CD14-positive monocyte (primary cell): ENCODE results near the gene APOD. TPM values are rescaled to one million over a fixed set of nuclear protein-coding genes. Genes with fewer than 3 reads are reported as not detected.
"Not testable (repeated sequence)": the region's sequence is repeated elsewhere in the genome, so short reads cannot be mapped to it uniquely, and the experiment has no call there.

Experiments
- DNase-seq, 3 donors: peaks; one replicate each; pipeline ENCODE4 v3.0.0-alpha.2; 2011 to 2022
- H2AFZ ChIP-seq: 2 replicates; pipeline ENCODE4 v1.6.0; 2012; ENCODE audit warnings: mild to moderate bottlenecking, low read depth, low read length, inconsistent platforms; ENCODE audit not compliant: insufficient read depth, poor library complexity, severe bottlenecking
- H3K27ac ChIP-seq, 2 donors: 1 replicate in 1 of 2; 2 replicates in 1 of 2; pipeline ENCODE4 v1.5.1; 2012 to 2013; ENCODE audit warnings: low read length in 2 of 2, control low read depth in 1 of 2, inconsistent platforms in 1 of 2, low read depth in 1 of 2, mild to moderate bottlenecking in 1 of 2
- H3K27me3 ChIP-seq, 2 donors: one replicate each; pipeline versions ENCODE4 v1.6.0 to v1.6.1; 2011 to 2013; ENCODE audit warnings: low read length in 2 of 2; ENCODE audit not compliant: control insufficient read depth in 2 of 2, insufficient read depth in 2 of 2
- H3K36me3 ChIP-seq, 2 donors: replicated peaks in 1 of 2; 1 replicate in 1 of 2; 2 replicates in 1 of 2; pipeline versions ENCODE4 v1.5.1 to v1.6.1; 2012 to 2013; ENCODE audit warnings: low read length in 2 of 2, control low read depth in 1 of 2, inconsistent platforms in 1 of 2, mild to moderate bottlenecking in 1 of 2; ENCODE audit not compliant: insufficient read depth in 2 of 2, control insufficient read depth in 1 of 2
- H3K4me1 ChIP-seq, 2 donors: 1 replicate in 1 of 2; 2 replicates in 1 of 2; pipeline versions ENCODE4 v1.5.1 to v1.6.1; 2012 to 2013; ENCODE audit warnings: low read length in 2 of 2, control low read depth in 1 of 2, inconsistent platforms in 1 of 2, mild to moderate bottlenecking in 1 of 2, moderate library complexity in 1 of 2; ENCODE audit not compliant: insufficient read depth in 2 of 2, control insufficient read depth in 1 of 2
- H3K4me2 ChIP-seq: replicated peaks from 2 replicates; pipeline ENCODE3; 2012; ENCODE audit warnings: low read length, moderate library complexity, mild to moderate bottlenecking; ENCODE audit not compliant: poor library complexity, severe bottlenecking; ENCODE audit errors: extremely low read depth
- H3K4me3 ChIP-seq, 3 experiments: fragments of 200-600 bp in 1 of 3; sonication (generic) in 1 of 3; replicated peaks in 1 of 3; 1 replicate in 2 of 3; 2 replicates in 1 of 3; pipeline ENCODE4 v1.5.1; 2011 to 2013; ENCODE audit warnings: low read length in 3 of 3, mild to moderate bottlenecking in 3 of 3, control low read depth in 2 of 3, low read depth in 2 of 3, inconsistent platforms in 1 of 3, moderate library complexity in 1 of 3
- H3K79me2 ChIP-seq: 2 replicates; pipeline ENCODE4 v1.6.0; 2012; ENCODE audit warnings: mild to moderate bottlenecking, control low read depth, inconsistent platforms, low read length, moderate library complexity; ENCODE audit not compliant: insufficient read depth
- H3K9ac ChIP-seq: 2 replicates; pipeline ENCODE4 v1.6.0; 2017; ENCODE audit warnings: low read length, mild to moderate bottlenecking; ENCODE audit not compliant: insufficient read depth, poor library complexity, severe bottlenecking
- H3K9me3 ChIP-seq, 2 donors: replicated peaks in 1 of 2; 1 replicate in 1 of 2; 2 replicates in 1 of 2; pipeline versions ENCODE4 v1.5.1 to v1.6.1; 2012 to 2013; ENCODE audit warnings: low read length in 2 of 2, control low read depth in 1 of 2; ENCODE audit not compliant: control insufficient read depth in 1 of 2, insufficient read depth in 1 of 2
- H4K20me1 ChIP-seq: 2 replicates; pipeline ENCODE4 v1.6.0; 2012; ENCODE audit warnings: mild to moderate bottlenecking, low read length, control low read depth, moderate library complexity; ENCODE audit not compliant: insufficient read depth
- H3K27ac Mint-ChIP-seq, 7 donors: one replicate each; pipeline ENCODE4 v1.8.0; 2020; ENCODE audit warnings: mild to moderate bottlenecking in 7 of 7, mixed read lengths in 7 of 7, moderate library complexity in 6 of 7, inconsistent platforms in 2 of 7
- H3K27me3 Mint-ChIP-seq, 3 donors: one replicate each; pipeline ENCODE4 v1.8.0; 2021 to 2022; ENCODE audit warnings: low read depth in 3 of 3, mild to moderate bottlenecking in 3 of 3, mixed read lengths in 3 of 3, moderate library complexity in 3 of 3, inconsistent platforms in 1 of 3
- H3K36me3 Mint-ChIP-seq, 2 donors: one replicate each; pipeline ENCODE4 v1.8.0; 2020; ENCODE audit warnings: mixed read lengths in 2 of 2, inconsistent platforms in 1 of 2, mild to moderate bottlenecking in 1 of 2
- H3K4me1 Mint-ChIP-seq: one replicate; pipeline ENCODE4 v1.8.0; 2020; ENCODE audit warnings: mild to moderate bottlenecking, mixed read lengths
- H3K4me3 Mint-ChIP-seq, 2 donors: one replicate each; pipeline ENCODE4 v1.8.0; 2020; ENCODE audit warnings: mild to moderate bottlenecking in 2 of 2, mixed read lengths in 2 of 2, moderate library complexity in 1 of 2
- H3K9me3 Mint-ChIP-seq, 7 donors: one replicate each; pipeline ENCODE4 v1.8.0; 2020 to 2022; ENCODE audit warnings: mixed read lengths in 7 of 7, mild to moderate bottlenecking in 6 of 7, moderate library complexity in 6 of 7, inconsistent platforms in 2 of 7
- WGBS: methylation state at CpG from one replicate; pipeline ENCODE4 v1.1.5; 2013; ENCODE audit warnings: missing lambda C conversion rate; ENCODE audit not compliant: insufficient coverage; 5-methylcytosine and 5-hydroxymethylcytosine counted together
- intact Hi-C, 2 donors: fragments of 100-400 bp; cut with micrococcal nuclease; formaldehyde crosslinking; loops; one replicate each; pipeline versions ENCODE4 v1.15.0 to v1.15.1; 2023
- polyA plus RNA-seq, 3 donors: library from polyadenylated mRNA; depleted of rRNA in 1 of 3; unstranded in 2 of 3; stranded (reverse) in 1 of 3; fragments of 300-500 nt in 2 of 3; fragments of >200 nt in 1 of 3; fragmentation: Illumina TruSeq in 2 of 3; gene quantifications; 1 replicate in 2 of 3; 2 replicates in 1 of 3; pipeline ENCODE4 v1.2.3, GENCODE V29; 2012 to 2021

The APOD gene
- polyA plus RNA-seq, 3 donors: not detected

DNA sequence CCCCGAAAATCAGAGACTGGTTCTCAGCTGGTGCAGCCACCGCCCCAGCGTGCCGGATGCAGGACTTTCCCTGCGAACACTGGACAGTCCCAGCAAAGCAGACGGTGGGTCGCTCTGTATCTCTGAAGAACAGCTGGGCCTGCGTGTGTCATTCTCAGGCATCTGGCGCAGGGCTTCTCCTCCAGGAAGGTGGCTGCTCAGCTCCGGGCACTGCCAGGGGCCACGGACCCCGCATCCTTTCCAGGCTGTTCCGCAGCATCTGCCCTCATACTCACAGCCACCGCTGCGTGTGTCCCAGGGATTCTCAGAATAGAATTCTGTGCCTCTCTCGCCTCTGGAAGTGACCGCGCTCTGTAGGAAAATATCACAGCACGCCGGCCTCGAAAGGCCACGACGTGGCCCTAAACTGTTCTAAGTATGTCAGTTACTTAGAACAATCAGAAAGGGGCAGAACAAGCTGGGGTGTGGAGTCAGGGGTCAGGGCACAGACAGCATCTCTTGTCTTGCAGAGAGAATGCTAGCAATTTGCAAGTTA is 44.7 kb upstream of the APOD start:
- H3K27ac ChIP-seq, H3K4me3 Mint-ChIP-seq, DNase-seq, H3K27ac Mint-ChIP-seq, H3K79me2 ChIP-seq, H3K36me3 ChIP-seq, H3K9me3 ChIP-seq, H3K4me3 ChIP-seq, H2AFZ ChIP-seq, H3K36me3 Mint-ChIP-seq, H3K9me3 Mint-ChIP-seq, H3K4me1 ChIP-seq, H3K27me3 ChIP-seq, H3K4me2 ChIP-seq, H3K9ac ChIP-seq, H3K4me1 Mint-ChIP-seq, H4K20me1 ChIP-seq: not testable (repeated sequence)
- H3K27me3 Mint-ChIP-seq: peaks cover 5 to 21% (median 11%) of the 10 kb centered on the region in 3 donors
- intact Hi-C loops: loop anchor here in 1 of 2 donors (10.0 kb wide), 1 partner anchor 116 kb away; no protein-coding TSS in a partner anchor
- 98% methylated on average over 13 of the region's 23 CpGs for WGBS

DNA sequence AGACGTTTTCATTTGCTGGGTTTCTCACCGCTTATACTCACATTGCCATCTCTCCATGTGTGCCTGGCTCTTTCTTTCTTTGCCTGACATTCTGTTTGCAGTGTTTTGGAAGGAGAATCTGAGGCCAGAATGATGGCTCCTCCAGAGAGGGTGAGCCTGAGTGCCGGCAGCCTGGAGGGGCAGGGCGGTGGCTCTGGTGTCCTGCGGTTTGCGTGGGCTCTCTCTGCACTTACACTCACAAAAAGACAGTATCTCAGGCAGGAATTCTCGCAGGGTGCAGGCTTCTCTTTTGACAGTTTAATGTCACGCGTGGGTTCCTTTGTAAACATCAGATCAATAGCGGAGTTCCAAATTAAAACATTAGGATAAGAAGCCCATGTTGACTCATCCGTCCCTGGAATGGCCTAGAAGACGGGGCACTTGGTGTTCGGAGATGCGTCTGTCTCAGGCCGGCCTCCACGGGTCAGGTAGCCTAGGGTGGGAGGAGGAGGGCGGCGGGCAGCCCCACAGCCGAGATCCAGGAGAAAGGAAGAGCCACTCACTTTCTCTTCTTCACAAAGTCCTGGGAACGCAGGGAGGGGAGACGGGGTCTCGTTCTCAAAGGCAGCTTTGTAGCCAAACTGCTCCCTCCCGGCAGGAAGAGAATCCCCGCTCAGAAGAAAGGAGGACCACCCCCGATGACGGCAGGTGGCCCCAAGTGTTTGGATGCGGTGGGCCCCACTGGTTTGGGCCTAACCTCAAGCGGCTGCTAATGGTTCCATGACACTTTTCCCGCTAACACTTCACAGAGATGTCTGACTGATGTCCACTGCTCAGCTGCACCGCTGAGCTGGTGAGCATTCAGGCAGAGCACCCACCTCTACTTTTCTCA is 44.0 kb upstream of the APOD start:
- H3K4me3 ChIP-seq, H3K36me3 Mint-ChIP-seq, H3K4me3 Mint-ChIP-seq, H2AFZ ChIP-seq, H3K9me3 Mint-ChIP-seq, H3K4me1 Mint-ChIP-seq, H3K27me3 ChIP-seq, H3K36me3 ChIP-seq, H3K79me2 ChIP-seq, H3K4me2 ChIP-seq, H3K4me1 ChIP-seq, H3K9ac ChIP-seq, H3K27ac ChIP-seq, H3K9me3 ChIP-seq, H4K20me1 ChIP-seq, H3K27ac Mint-ChIP-seq, DNase-seq: not testable (repeated sequence)
- 94% methylated on average over 15 of the region's 30 CpGs for WGBS
- intact Hi-C loops: loop anchor here in 1 of 2 donors (10.0 kb wide), 1 partner anchor 117 kb away; no protein-coding TSS in a partner anchor
- peaks cover 5 to 16% (median 9%) of the 10 kb centered on the region in 3 donors for H3K27me3 Mint-ChIP-seq

DNA sequence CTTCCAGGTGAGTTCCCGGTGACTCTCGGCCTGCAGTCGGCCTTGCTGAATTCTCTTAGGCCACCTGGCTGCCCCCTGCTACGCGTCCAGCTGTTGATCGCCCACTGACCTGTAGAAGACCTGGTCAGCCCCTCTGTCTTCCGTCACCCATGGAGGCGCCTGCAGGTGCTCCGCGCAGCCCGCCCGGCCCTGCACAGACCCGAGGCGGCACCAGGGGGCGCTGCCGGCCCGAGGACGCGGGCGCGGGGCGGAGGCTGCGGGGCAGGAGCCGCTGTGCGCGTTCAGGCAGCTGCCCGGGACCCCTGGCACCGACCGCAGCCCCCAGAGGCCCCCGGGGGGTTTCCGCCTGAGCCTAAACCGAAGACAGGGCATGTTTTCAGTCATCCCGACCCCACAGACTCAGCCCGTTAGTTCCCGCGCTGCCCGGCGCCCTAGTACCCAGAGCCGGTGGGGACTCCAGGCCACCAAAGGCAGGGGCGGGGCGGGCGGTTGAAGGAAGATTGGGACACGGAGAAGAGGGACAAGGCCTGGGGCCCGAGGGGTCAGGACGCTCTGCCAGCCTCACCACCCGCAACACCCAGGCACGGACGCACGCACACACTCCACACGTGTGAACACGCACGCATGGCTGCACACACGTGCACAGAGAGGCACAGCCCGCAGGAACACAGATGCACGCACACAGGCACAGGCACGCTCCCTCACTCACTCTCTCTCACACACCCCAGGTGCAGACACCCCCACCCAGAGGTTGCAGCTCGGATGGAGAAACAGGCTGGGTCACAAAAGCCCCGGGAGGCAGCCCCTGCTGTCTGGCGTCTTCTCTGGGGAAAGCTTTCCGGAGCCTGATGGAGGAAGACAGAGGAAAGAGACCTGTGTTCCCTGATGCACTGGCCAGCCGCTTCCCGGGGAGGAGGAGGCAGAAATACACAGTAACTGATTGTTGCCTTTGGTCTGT is 41.1 kb upstream of the APOD start:
- H4K20me1 ChIP-seq, H3K9me3 ChIP-seq, H3K4me1 ChIP-seq, H3K27me3 ChIP-seq, H3K9ac ChIP-seq, H3K9me3 Mint-ChIP-seq, H2AFZ ChIP-seq, H3K4me2 ChIP-seq, DNase-seq, H3K36me3 ChIP-seq, H3K79me2 ChIP-seq, H3K27ac Mint-ChIP-seq, H3K36me3 Mint-ChIP-seq, H3K27ac ChIP-seq, H3K4me1 Mint-ChIP-seq, H3K4me3 ChIP-seq: not testable (repeated sequence)
- WGBS: no CpG with 5 or more reads among the region's 62 CpGs
- intact Hi-C loops: loop anchor here (5.0 to 10.0 kb wide), 2 partner anchors 120 to 122 kb away; no protein-coding TSS in a partner anchor
- Mint-ChIP-seq H3K4me3 (peak overlapping the region in 1 of 2 donors; percentile 78), H3K27me3 (peaks cover 5 to 10% (median 10%) of the 10 kb centered on the region in 3 donors)

DNA sequence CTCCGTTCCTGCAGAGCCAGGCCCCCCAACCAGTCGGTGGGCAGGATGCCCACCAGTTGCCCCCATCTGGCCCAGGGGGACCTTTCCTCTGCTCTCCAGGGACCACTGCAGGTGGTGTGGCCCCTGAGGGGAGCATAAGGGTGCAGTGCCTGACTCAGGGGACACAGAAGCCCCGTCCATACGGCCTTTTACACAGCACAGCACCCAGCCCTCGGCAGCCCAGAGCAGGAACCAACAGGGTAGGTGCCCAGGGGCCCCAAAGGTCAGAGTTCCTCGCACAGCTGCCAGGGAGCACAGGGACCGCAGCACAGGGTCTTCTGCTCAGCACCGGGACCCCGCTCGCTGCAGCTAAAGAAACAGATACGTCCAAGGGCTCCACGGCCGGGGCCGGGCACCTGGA is 40.4 kb upstream of the APOD start:
- not testable (repeated sequence) for H3K27ac Mint-ChIP-seq, H3K36me3 Mint-ChIP-seq, DNase-seq, H3K4me1 ChIP-seq, H3K9ac ChIP-seq, H3K79me2 ChIP-seq, H3K4me3 ChIP-seq, H3K36me3 ChIP-seq, H3K9me3 Mint-ChIP-seq, H3K27me3 ChIP-seq, H3K4me1 Mint-ChIP-seq, H3K4me2 ChIP-seq, H3K27ac ChIP-seq, H3K4me3 Mint-ChIP-seq, H2AFZ ChIP-seq, H3K9me3 ChIP-seq, H4K20me1 ChIP-seq
- peaks cover 5 to 11% (median 10%) of the 10 kb centered on the region in 3 donors for H3K27me3 Mint-ChIP-seq
- no CpG with 5 or more reads among the region's 14 CpGs for WGBS
- intact Hi-C loops: loop anchor here (5.0 to 10.0 kb wide), 2 partner anchors 121 to 123 kb away; no protein-coding TSS in a partner anchor
